CD4-positive, alpha-beta T cell treated with Interleukin-1 beta for 1 hour (primary cell): Measurements from ENCODE around the gene SLC9C2.
A peak's percentile ranks its signal among the peaks of the same experiment; 100 is the strongest.
"Not testable (repeated sequence)": the region's sequence is repeated elsewhere in the genome, so short reads cannot be mapped to it uniquely, and the experiment has no call there.

Source experiments
- DNase-seq, 2 donors: peaks; one replicate each; pipeline ENCODE4 v3.0.0-alpha.2; 2020 to 2022

Gene SLC9C2

GRCh38 chr1:173482683-173483082, 120.2 kb downstream of the SLC9C2 start:
- DNase-seq, result no peak

- no peak for DNase-seq
These were observed 121.6 kb downstream of the SLC9C2 start for GRCh38 chr1:173481195-173481772.

- DNase-seq, result no peak
These were observed 123.2 kb downstream of the SLC9C2 start for GRCh38 chr1:173479649-173480048.

GRCh38 chr1:173478094-173478674, 124.7 kb downstream of the SLC9C2 start:
- no peak for DNase-seq

- peak in 1 of 2 donors; percentile 86 for DNase-seq
These were observed 125.4 kb downstream of the SLC9C2 start, which contains the start of gene PRDX6 for GRCh38 chr1:173477286-173478093. Gene PRDX6, plus strand, starts transcription at chr1:173477335. Its CDS starts 63 bp downstream, at chr1:173477398.

GRCh38 chr1:173476665-173477285, 126.1 kb downstream of the SLC9C2 start:
- DNase-seq, result peak; percentile 80 to 88

- DNase-seq, result no peak
These were observed 126.6 kb downstream of the SLC9C2 start for GRCh38 chr1:173476197-173476664.

GRCh38 chr1:173475564-173476196, 127.2 kb downstream of the SLC9C2 start:
- no peak for DNase-seq

- DNase-seq, result not testable (repeated sequence)
These were observed 128.0 kb downstream of the SLC9C2 start for GRCh38 chr1:173474780-173475421.

GRCh38 chr1:173474097-173474779, 128.6 kb downstream of the SLC9C2 start:
- DNase-seq, result no peak

GRCh38 chr1:173473599-173474011, 129.3 kb downstream of the SLC9C2 start:
- DNase-seq, result no peak

- DNase-seq, result no peak
These were observed 132.3 kb downstream of the SLC9C2 start for GRCh38 chr1:173470608-173471007.

- DNase-seq, result no peak
These were observed 133.2 kb downstream of the SLC9C2 start for GRCh38 chr1:173469656-173470055.

- no peak for DNase-seq
These were observed 135.4 kb downstream of the SLC9C2 start for GRCh38 chr1:173467426-173467825.

- not testable (repeated sequence) for DNase-seq
These were observed 138.7 kb downstream of the SLC9C2 start for GRCh38 chr1:173464185-173464584.

- not testable (repeated sequence) for DNase-seq
These were observed 140.2 kb downstream of the SLC9C2 start for GRCh38 chr1:173462666-173463065.

- DNase-seq, result no peak
These were observed 143.0 kb downstream of the SLC9C2 start for GRCh38 chr1:173459885-173460284.

- no peak for DNase-seq
These were observed 147.8 kb downstream of the SLC9C2 start for GRCh38 chr1:173454966-173455524.

- no peak for DNase-seq
These were observed 148.9 kb downstream of the SLC9C2 start for GRCh38 chr1:173453982-173454381.

GRCh38 chr1:173451981-173452380, 150.9 kb downstream of the SLC9C2 start:
- no peak for DNase-seq
